NCI-H128 (cell line): ENCODE data around the gene NCAM2.
A peak's percentile ranks its signal among the peaks of the same experiment; 100 is the strongest.

Source experiments
- DNase-seq: peaks from one replicate; lab custom pipeline; 2025; ENCODE audit not compliant: unreplicated experiment; lab: John Stamatoyannopoulos, UW

NCAM2 gene

DNA sequence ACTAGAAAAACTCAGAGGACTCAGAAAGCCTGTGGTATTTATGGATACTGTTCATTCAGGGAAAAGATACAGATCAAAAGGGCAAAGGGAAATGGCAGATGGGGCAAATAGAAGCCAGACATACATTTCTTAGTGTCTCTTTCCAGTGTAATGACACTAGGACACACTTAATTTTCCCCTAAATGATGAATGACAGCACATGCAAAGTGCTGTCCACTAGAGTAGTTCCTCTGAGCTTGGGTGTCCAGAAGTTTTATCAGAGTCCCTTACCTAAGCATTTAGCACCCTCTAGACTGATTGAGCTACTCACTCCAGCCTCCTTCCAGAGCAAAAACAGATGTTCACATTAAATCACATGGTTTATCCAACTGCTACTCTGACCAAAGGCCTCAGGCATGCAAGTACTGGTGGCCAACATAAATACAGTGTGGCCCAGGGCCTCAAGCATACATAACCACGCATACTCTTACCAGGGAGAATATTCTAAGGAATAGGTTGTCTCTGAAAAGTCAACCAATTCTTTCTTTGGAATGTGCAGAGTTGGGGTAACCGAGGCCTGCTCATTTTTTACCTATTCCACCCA, 166.9 kb downstream of the NCAM2 start:
- DNase-seq: no peak

DNA sequence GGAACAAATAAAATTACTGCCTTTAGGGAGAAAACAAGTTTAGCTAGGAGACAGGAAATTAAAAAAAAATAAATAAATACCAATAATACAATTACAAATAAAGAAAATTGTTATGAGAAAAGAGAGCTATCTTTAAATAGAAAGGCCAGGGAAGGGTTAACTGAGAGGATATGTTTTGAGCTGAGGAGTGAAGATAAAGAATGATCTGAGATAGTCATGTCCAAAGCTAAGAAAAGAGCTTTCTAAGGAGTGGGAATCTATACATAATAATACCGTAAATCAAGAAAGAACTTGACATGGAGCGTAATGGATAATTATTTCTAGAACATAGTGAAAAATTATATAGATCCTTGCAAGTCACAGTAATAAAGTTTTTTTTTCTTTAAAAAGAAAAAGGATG, 176.5 kb downstream of the NCAM2 start:
- DNase-seq: no peak

DNA sequence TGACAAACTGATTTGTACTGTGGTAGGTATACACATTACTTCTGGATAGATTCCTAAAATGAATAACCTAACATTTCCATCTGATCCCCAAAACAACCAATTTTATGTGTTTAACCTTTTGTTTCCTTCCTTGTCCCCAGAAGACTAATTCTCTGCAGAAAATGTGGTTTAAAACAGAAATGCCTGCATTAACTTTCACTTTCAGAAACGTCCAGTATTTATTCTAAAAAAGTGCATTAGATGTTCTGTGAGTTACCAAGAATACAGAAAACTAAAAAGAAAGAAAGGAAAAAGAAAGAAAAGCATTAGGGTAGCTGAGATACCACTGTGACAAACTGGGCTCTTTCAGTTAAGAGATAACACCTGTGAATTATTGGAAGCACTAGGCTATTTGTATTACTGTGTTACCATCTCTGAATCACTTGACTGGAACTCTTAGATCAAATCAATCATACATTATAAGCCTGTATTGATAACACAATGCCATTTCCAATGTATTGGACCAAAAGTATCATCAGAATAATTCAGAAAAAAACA, 177.7 kb downstream of the NCAM2 start:
- DNase-seq: no peak

DNA sequence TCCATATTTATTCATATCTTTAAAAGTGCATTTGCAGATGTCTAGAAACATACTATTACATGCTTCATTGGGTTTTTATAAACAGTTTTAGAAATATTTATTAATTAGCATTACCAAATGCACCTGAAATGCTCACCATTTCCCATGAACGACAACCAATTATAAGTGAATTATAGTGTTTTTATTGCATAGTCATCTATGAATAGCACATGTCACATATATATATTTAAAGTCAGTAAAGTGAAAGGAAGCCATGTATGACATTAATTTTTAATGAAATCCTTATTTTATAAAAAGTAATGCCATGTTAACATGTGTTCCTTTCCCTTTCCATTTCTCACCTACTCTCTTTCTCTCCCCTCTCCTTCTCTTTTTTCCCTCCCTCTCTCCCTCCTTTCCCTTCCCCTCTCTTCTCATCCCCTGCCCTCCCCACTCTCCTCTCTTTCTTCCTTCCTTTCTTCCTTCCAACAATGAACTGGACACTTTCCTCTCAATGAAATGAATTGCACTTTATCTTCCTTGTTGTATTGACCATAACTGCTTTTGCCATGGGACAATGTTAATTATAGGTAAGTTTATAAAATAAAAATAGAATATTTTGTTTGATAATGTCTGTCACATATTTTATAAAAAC, 179.3 kb downstream of the NCAM2 start:
- no peak for DNase-seq

DNA sequence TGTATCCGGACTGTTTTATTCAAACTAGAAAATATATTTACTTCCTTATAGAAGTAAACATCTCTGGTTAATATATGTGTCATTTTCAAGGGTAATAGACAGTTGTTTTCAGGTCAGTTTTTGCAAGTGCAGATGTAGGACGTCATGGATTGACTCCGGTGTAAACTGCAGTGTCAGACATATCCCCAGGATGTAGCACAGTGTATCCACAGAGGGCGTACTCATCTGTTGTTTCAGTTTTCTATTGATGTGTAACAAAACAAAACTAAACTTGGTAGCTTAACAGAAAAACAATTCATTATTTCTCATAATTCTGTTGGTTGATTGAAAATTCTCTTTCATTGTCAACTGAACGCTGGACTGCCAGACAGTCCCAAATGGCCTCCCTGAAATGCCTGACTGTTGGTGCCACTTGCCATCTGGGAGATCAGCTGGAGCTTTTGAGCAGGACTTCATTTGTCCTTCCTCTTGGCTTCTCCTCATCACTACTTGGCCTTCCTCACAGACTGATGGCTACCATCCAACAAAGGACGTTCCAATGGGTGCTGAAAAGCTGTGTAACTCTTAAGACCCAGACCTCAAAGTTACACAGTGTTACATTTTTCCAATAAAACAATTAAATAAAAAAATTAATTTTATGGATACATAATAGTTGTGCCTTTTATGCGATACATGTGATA, 181.6 kb downstream of the NCAM2 start:
- no peak for DNase-seq

DNA sequence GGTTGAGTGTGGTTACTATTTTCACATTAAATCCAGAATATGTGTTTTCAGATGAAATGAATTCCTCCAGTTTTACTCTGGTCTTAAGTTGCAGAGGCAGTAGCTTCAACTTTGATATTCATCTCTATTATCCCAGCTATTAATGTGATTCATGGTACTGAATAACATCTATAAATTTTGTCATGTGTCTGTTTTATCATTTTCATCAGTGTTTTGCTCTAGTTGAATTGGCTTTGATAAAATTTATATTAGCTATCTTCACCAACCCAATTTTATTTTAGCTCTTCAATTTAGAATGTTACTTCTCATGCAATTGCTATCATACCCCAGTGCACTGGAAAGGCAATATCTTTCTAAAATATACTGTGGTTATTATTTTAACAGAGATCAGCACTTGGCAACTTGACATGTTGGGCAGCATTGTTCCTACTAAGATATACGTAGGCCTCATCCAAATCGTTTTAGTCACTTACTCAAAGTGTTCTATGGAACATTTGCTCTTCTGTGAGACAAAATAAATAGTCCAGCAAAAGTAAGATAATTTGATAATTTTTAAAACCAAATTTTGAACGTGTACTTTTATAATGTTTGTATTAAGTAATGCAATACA, 184.3 kb downstream of the NCAM2 start:
- DNase-seq: no peak

DNA sequence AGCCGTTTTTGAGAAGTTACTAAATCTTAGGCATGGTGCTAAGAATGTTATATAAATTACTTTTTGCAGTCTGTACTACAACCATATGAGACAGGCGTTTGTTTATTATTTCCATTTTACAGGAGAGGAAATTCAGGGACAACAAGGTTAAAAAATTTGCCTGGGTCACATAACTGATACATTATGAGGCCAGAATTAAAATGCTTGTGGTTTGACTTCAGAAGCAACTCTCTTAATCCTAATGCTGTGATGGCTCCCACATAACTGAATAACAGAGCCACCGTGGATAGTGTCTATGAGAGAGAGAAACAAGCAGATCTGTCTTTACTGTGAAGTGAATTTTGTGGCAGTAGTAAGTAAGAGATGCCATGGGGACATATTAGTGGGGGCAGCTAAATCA, 184.9 kb downstream of the NCAM2 start:
- DNase-seq: no peak

DNA sequence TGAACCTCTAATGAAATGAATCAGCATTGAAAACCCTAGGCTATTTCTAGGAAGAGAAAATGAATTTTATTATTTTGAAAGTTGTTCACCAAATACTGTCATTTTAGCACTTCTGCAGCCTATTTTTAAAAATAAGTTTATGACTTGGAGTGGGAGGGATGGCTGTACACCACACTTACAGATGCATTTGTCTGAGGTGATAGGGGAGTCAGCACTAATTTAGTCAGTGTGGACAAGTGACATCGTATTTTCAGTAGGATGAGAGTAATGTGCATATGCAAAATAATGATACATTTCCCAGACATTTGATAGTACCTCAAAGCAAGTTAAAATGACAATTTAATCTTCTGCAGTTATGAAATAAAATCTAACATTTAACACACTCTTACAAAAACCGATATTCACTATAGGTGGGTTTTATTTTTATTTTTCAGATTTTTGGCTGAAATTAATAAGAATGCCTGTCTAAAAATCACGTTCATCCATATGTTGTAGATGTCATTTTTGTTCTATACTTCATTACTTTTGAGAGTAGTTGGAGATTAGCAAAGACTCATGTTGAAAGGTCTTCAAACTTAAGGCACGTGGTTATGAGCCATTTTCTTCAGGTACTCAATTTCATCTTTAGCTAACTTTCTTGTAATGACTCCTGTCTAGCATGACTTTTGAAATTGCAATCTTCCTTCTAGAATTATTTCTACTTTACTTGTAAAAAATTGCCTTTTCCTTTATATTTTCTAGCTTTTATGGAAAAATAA, 186.7 kb downstream of the NCAM2 start:
- no peak for DNase-seq

DNA sequence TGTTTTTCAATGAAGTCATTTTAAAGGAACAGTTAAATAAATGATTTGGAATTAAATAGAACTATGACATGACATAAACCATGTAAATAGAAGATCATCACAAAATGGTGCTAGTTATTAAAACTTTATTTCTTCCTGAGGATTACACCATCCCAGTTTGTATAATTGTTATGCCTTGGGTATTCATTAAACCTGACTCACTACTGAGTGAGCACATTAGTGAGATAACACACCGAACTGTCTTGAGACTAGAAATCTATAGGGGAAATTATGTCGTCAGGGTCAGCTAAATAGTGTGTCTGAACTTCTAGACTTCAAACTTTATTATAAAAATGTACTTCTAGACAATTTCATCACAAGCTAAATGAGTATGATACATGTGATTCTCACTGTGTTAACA, 189.4 kb downstream of the NCAM2 start:
- DNase-seq: no peak

DNA sequence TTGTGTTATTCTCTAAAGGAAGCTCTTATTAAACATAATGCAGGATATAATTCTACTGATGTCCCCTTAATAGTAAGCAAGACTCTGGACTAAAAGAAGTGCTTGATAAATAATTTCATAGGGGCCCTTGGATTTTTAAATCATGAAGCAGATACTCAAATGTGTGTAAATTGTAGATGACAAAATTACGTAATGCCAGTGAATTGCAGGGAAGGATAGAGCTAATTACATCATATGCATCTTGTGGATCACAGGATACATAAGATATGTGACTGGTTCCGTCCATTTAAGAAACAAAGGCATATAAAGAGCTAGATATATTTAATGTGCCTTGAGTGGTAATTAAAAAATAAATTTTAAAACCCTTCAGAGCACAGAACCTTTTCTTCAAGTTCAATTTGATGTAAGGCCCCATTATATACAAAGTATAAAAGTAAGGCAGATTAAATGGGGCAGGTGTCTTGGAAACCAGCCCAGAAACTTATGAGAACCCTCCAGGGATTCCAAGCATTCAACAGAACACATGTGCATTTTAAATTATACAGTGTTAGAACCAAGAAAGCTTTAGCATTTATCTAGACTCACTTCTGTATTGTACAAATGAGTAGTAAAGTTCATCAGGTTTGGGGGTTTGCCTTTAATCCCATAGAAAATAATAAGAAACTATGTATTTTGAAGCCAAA, 190.4 kb downstream of the NCAM2 start:
- peak; percentile 39 for DNase-seq

DNA sequence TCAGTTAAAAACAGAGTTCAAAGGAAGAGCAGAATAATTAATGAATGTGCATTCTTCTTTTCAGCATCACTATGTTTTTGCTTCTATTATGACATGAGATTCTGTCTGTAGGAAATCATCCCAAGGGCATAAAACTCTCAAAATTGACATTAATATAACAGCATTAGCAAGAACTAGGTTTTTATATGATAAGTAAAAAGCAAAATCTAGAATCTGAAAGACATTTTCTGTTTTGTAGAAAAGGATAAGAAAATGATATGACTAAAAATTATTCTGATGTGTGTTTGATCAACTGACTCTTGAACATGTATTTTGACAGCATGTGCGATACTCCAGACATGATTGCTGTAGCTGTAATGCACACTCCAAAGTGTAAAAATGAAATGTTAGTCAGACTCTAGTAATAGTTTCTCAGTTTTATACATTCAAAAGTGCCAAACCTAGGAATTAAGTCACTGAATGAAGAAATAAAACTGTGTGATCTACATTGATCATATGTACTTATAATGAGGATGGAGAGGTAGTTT, 197.3 kb downstream of the NCAM2 start:
- DNase-seq: no peak

DNA sequence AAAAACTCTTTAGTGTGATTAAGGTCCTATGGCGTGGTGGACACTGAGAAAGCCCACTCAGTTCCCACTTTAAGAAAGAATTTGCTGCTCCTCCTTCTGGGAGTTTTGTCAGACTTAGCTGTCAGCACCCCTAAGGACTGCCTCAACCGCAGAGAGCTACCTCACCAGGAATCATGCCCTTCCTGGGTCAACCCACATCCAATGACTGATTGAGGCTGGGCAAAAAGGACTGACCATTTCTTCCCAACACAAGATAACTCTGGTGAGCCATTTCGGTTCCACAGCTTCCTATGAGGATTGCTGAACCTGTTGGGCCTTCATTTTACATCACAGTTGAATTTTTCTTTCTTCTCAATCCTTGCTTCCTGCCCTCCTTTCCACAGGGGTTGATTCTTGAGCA, 197.9 kb downstream of the NCAM2 start:
- DNase-seq: no peak

DNA sequence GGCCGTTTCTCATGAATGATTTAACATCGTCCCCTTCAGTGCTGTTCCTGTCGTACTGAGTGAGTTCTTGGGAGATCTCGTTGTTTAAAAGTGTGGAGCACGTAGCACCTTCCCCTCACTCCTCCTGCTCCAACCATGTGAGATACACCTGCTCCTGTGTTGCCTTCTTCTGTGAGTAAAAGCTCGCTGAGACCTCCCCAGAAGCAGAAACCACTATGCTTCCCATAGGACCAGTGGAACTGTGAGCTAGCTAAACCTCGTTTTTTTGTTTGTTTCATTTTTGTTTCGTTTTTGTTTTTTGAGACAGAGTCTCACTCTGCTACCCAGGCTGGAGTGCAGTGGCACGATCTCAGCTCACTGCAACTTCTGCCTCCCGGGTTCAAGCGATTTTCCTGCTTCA, 198.6 kb downstream of the NCAM2 start:
- DNase-seq: no peak

DNA sequence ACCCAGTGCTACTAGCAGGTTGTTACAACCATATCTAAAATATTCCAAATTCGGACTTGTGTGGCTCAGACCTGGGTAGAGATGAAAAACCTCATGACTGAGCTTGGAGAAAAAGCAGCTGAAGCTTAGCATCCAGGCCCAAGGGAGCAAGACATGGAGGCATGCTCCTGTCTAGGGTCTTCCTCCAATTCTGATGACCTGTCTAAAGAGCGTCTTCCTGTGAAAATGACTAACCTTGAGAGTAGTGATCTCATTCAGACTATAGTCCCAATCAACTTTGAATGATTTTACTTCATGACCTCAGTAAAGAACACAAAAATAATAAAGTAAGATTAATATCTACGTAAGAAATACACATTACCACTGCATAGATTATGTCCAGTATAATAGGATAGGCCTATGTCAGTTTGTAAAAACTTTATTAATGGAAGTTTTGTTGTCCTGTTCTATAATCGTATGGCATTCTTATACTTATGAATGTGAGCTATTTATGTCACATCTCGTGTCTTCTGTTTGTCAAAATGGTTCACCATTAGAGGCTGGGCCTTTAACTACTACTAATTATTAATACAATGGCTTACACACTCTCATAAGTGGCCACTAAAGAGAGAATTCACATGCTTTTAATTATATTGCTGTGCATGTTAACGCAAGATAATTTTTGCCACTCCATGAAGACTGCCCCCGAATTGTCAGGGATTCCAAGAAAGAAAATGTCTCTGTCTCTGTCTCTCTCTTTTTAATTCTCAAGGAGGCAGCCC, 201.3 kb downstream of the NCAM2 start:
- DNase-seq: no peak

DNA sequence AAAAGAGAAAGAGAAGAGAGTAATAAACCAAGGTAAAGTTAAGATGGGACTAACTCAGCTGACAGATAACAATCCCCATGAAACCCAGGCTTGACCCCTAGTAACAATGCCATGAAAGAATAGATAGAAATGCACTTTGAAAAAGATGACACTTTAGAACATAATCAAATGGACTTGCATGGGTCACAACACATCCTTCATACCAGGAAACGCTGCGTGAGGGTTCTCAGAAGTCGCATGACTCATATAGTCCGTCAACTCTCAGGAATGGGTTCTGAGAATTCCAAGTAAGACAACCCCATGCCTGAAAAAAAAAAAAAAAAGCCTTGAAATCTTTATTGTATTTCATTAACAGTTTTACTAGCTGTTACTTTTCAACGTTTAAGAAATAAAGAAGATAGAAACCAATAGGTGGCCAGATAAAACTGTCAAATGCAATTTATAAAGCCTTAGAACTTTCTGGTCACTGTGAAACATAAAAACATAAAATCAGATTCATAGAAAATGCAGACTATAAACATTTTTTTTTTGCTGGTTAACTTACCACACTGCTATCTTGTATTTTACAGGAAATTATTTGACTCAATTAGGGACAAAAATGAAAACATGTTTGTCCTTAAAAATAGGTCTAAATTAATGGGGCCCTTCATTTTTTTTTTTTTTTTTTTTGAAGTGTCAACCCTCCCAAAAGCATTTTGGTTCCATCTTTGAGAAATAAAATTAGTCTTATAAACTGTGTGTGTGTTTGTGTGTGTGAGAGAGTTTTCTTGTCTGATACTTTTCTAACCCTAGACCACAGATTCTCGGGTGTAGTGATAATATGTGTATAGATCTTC, 202.1 kb downstream of the NCAM2 start:
- no peak for DNase-seq

DNA sequence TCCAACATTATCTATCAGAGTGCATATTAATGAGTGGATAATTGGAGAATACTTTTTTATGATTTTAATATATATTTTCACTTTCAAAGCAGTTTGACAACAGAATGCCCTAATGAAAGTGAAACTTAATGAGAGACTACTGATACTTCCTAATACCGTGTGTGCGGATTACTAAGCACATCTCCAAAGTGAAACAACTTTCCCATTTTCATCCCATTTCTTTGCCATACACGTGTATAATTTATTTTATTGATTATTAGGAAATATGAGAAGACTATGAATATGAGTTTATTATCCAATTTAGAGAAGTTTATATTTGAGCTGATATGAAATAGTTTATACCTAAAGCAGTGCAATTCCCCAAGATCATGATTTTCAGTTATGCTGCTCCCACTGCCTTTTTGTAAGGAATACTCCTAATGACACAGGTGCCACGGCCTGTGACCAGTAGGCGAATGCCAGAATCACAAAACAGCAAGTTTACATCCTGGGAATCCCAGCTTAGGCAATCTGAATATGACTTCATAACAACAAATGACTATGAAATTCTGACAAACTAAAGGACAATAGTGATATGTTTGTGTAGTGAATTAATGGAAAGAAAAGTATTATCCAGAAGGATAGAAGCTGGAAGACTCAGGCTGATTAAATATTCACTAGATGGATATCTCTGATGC, 202.9 kb downstream of the NCAM2 start:
- DNase-seq: no peak

DNA sequence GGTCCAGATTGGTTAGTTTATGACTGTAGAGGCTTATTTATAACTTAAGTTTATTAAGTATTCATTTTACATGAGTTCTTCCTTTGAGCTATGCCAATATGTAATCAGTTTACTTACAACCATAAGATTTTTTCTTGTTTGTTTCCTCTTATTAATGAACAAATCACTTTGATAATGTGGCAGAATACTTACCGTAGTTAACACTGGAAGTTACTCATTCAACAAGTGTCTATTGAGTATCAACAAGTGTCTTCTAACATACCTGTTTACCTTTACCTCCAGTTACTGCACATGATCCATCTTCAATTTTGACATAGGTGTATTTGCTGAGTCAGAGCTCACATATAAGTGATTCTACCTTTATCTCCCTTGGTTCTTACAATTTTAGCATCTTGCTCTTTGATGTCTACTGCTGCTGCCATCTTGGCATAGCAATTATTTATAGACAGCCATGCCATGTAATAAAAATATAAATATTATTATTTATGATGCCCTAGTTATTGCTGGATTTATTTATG, 205.7 kb downstream of the NCAM2 start:
- no peak for DNase-seq

DNA sequence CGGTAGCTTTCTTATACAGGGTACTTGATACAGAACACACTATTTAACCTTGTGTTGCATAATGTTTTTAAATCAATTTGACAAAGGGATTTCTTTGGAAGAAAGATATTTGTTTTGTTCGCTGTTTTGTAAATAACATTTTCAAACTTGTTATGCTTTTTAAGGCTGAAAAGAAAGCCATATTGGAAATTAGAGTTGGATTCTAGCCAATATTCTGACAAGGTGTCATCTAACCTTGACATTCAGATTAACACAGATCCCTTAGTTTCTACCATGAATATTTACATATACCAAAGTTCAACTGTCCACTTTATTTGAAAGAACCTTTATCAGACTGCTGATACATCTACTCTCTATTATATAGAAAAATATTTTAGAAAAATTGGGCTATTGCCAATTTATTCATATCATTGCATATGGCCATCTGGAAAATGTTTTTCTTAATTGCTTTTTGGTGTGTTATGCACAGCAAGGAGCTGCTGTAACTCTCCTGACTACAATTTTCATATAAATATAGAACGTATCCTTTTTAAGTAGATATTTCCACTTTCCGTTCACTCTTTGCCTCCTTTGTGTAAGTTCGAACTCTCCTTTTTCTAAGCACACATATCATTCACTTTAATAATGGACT, 206.3 kb downstream of the NCAM2 start:
- DNase-seq: no peak
